ENCODE measurements around the gene TRPM4. TPM values are rescaled to one million over a fixed set of nuclear protein-coding genes. Genes with fewer than 3 reads are reported as not detected.

TRPM4 gene
- total and polyA plus RNA-seq, 2 of the 8 experiments (the other 6 are each of a cell fraction or from before 2014, with no cell fraction given), result 11.3 to 13.3 TPM

DNA sequence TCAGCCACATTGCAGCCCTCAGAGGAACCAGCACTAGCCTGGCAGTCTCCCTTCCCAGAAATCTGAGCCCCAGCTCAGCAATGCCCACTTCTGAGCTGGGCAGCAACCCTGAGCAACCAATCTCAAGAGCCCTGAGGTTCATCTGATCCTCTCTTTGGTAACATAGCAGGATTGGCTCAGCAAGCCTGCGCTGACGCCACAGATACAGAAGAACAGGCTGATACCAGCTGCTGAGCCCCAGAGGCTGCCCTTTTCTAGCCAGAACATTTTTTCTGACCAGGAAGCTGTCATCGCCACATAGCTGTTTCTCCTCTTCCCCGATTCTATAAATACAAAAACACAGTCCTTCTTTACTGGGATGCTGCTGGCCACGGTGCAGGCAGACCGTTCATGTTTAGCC is 59.8 kb downstream of the TRPM4 start:
- H2BK120ac ChIP-seq (replicated peaks; ENCODE audit: low read depth, low read length), result no peak overlapping the region
- no peaks in the 10 kb centered on the region for H3K9me3 ChIP-seq (ENCODE audit: insufficient read depth in 2 of 2, low read depth in 1 of 2, low read length in 1 of 2)
- H4K91ac ChIP-seq (replicated peaks; ENCODE audit: insufficient read length, low read length), result no peak overlapping the region
- H2AFZ ChIP-seq (ENCODE audit: low read length), result no peak overlapping the region
- no peaks in the 10 kb centered on the region; a peak in 1 of 8 replicates for H3K36me3 ChIP-seq (ENCODE audit: control insufficient read depth in 2 of 4, insufficient read depth in 4 of 4, low read length in 3 of 4)
- H3K9ac ChIP-seq (replicated peaks in 1 of 4; ENCODE audit: extremely low read depth in 1 of 4, low read depth in 3 of 4, low read length in 3 of 4), result no peak overlapping the region
- ChIA-PET CTCF (ENCODE audit: partially characterized antibody) (interaction anchor here (0.9 to 6.3 kb wide), 7 partner anchors 8 to 220 kb away, joined by 3 to 56 read pairs (median 4); no protein-coding TSS in a partner anchor), POLR2A (ENCODE audit: partially characterized antibody) (interaction anchor here (0.6 kb wide), 1 partner anchor 172 kb away, joined by 3 read pairs; no protein-coding TSS in a partner anchor)
- H3K4ac ChIP-seq (replicated peaks; ENCODE audit: insufficient read length, low read depth, low read length), result no peak overlapping the region
- FAIRE-seq (no peak), DNase-seq (ENCODE audit: low read depth in 1 of 2, low spot score in 2 of 2) (no peak)
- H4K5ac ChIP-seq (ENCODE audit: insufficient read length, low read depth, low read length), result no peak overlapping the region
- no peaks in the 10 kb centered on the region for H3K27me3 ChIP-seq (replicated peaks in 1 of 4; ENCODE audit: control insufficient read depth in 3 of 4, extremely low read depth in 1 of 4, insufficient read depth in 3 of 4, low read length in 3 of 4)
- H4K8ac ChIP-seq (ENCODE audit: extremely low read depth, insufficient read depth, low read length), result no peak overlapping the region
- H2AK5ac ChIP-seq (ENCODE audit: low read depth, low read length), result peak overlapping the region; percentile 75
- no peaks in the 10 kb centered on the region for H3K79me2 ChIP-seq (ENCODE audit: control insufficient read depth in 1 of 2, insufficient read depth in 2 of 2, low read length in 2 of 2)
- H3K27ac ChIP-seq (ENCODE audit: low read depth, low read length), result no peak overlapping the region
- no peak overlapping the region for H2BK15ac ChIP-seq (ENCODE audit: low read length)
- no peak overlapping the region for H3K23ac ChIP-seq (ENCODE audit: insufficient read length)
- H3K14ac ChIP-seq (ENCODE audit: insufficient read length), result no peak overlapping the region
- no peak overlapping the region for H3K4me3 ChIP-seq (ENCODE audit: extremely low read depth in 1 of 4, insufficient read depth in 2 of 4, low read depth in 3 of 4, low read length in 4 of 4)
- H3K23me2 ChIP-seq (ENCODE audit: low read depth, low read length), result no peaks in the 10 kb centered on the region
- no peak overlapping the region for H2BK12ac ChIP-seq (ENCODE audit: low read depth, low read length)
- 95% methylated on average over 6 of the region's 6 CpGs; no CpG with 5 or more reads in 1 of the 2 experiments for WGBS, 2 experiments (ENCODE audit: extremely low coverage in 1 of 2, insufficient coverage in 1 of 2, insufficient read length in 1 of 2, insufficient replicate concordance in 2 of 2, low coverage in 1 of 2, low lambda C conversion rate in 2 of 2, missing lambda C conversion rate in 1 of 2)
- H3K18ac ChIP-seq (ENCODE audit: extremely low read depth, low read length), result no peak overlapping the region
- H2BK5ac ChIP-seq (ENCODE audit: low read depth, low read length), result no peak overlapping the region
- no peaks in the 10 kb centered on the region for H3K4me1 ChIP-seq (replicated peaks in 1 of 4; ENCODE audit: control insufficient read depth in 3 of 4, insufficient read depth in 4 of 4, low read length in 3 of 4)
- H4K20me1 ChIP-seq (replicated peaks in 1 of 2; ENCODE audit: control insufficient read depth in 1 of 2, insufficient read depth in 2 of 2, low read length in 2 of 2), result no peaks in the 10 kb centered on the region
- H3K4me2 ChIP-seq (ENCODE audit: insufficient read depth in 1 of 2, low read depth in 2 of 2, low read length in 2 of 2), result no peak overlapping the region
- no peak overlapping the region for H2BK20ac ChIP-seq (ENCODE audit: low read length)
- H3K79me1 ChIP-seq (ENCODE audit: low read depth, low read length), result no peaks in the 10 kb centered on the region
- no peak overlapping the region for H3K56ac ChIP-seq (replicated peaks; ENCODE audit: insufficient read length, low read depth, low read length)
- TF ChIP-seq, protein P1, sequence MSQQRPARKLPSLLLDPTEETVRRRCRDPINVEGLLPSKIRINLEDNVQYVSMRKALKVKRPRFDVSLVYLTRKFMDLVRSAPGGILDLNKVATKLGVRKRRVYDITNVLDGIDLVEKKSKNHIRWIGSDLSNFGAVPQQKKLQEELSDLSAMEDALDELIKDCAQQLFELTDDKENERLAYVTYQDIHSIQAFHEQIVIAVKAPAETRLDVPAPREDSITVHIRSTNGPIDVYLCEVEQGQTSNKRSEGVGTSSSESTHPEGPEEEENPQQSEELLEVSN (IDR thresholded peaks at IDR 0.05), result no peak
- TF ChIP-seq CREB1 (IDR thresholded peaks at IDR 0.05) (no peak), PHF8 (conservative IDR thresholded peaks at IDR 0.05; ENCODE audit: low read depth, low read length) (no peak), BACH1 (IDR thresholded peaks at IDR 0.05; ENCODE audit: low read length) (no peak), SP4 (IDR thresholded peaks at IDR 0.05; ENCODE audit: low read length) (no peak), NRF1 (IDR thresholded peaks at IDR 0.05; ENCODE audit: low read depth, low read length) (no peak), BRCA1 (IDR thresholded peaks at IDR 0.05; ENCODE audit: low read depth, low read length) (no peak), KDM4A (IDR thresholded peaks at IDR 0.05; ENCODE audit: low read depth, low read length, severe bottlenecking) (no peak), FOSL1 (IDR thresholded peaks at IDR 0.05; ENCODE audit: insufficient read depth, low read depth, low read length) (no peak), SRF (IDR thresholded peaks at IDR 0.05; ENCODE audit: low read depth, low read length) (no peak), CTBP2 (IDR thresholded peaks at IDR 0.05; ENCODE audit: borderline replicate concordance, insufficient read depth, insufficient read length, low read length) (no peak)
- TF ChIP-seq, protein P2, sequence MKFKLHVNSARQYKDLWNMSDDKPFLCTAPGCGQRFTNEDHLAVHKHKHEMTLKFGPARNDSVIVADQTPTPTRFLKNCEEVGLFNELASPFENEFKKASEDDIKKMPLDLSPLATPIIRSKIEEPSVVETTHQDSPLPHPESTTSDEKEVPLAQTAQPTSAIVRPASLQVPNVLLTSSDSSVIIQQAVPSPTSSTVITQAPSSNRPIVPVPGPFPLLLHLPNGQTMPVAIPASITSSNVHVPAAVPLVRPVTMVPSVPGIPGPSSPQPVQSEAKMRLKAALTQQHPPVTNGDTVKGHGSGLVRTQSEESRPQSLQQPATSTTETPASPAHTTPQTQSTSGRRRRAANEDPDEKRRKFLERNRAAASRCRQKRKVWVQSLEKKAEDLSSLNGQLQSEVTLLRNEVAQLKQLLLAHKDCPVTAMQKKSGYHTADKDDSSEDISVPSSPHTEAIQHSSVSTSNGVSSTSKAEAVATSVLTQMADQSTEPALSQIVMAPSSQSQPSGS (IDR thresholded peaks at IDR 0.05; ENCODE audit: low read length), result no peak
